T-cell (primary cell): ENCODE results near the gene CDV3. TPM values are rescaled to one million over a fixed set of nuclear protein-coding genes. Genes with fewer than 3 reads are reported as not detected.

ENCODE experiments used
- ATAC-seq, 4 experiments: fragments of 200-7000 bp in 3 of 4; fragments of 150-1000 bp in 1 of 4; cut with Tn5 transposase; replicated peaks in 1 of 4; 1 replicate in 3 of 4; 2 replicates in 1 of 4; pipeline ENCODE4 v1.10.0; 2021; ENCODE audit warnings: moderate library complexity in 3 of 4, mild to moderate bottlenecking in 2 of 4, moderate number of reproducible peaks in 1 of 4
- CTCF ChIA-PET, 2 donors: fragments of 300-600 bp; sonication (Branson Sonifier 250); formaldehyde crosslinking; loops; one replicate each; lab custom pipeline; 2022; ENCODE audit warnings: antibody characterized with exemption in 2 of 2; lab: Charles Lee
- POLR2A ChIA-PET, 2 donors: fragments of 300-600 bp; sonication (Branson Sonifier 250); formaldehyde crosslinking; loops; one replicate each; lab custom pipeline; 2022; ENCODE audit warnings: antibody characterized with exemption in 2 of 2; lab: Charles Lee
- DNase-seq, 35 experiments: peaks; one replicate each; pipeline versions ENCODE4 v3.0.0 to v3.0.0-alpha.2; 2013 to 2023
- H3K27ac ChIP-seq: one replicate; pipeline ENCODE4 v1.5.1; 2013; ENCODE audit warnings: low read length
- H3K27me3 ChIP-seq, 2 experiments: replicated peaks in 1 of 2; 1 replicate in 1 of 2; 2 replicates in 1 of 2; pipeline versions ENCODE4 v1.6.1 to v1.7.0; 2013; ENCODE audit warnings: low read length in 1 of 2, mixed read lengths in 1 of 2; ENCODE audit not compliant: control insufficient read depth in 2 of 2, insufficient read depth in 2 of 2; ENCODE audit errors: extremely low read depth in 1 of 2
- H3K36me3 ChIP-seq, 2 donors: 1 replicate in 1 of 2; 2 replicates in 1 of 2; pipeline versions ENCODE4 v1.6.1 to v1.7.0; 2013; ENCODE audit warnings: low read length in 1 of 2; ENCODE audit not compliant: control insufficient read depth in 2 of 2, insufficient read depth in 1 of 2; ENCODE audit errors: extremely low read depth in 1 of 2
- H3K4me1 ChIP-seq, 2 experiments: 1 replicate in 1 of 2; 2 replicates in 1 of 2; pipeline versions ENCODE4 v1.6.1 to v1.7.0; 2013; ENCODE audit warnings: low read length in 2 of 2, mixed read lengths in 1 of 2; ENCODE audit not compliant: insufficient read depth in 2 of 2, control insufficient read depth in 1 of 2; ENCODE audit errors: extremely low read depth in 1 of 2
- H3K4me3 ChIP-seq, 2 donors: 1 replicate in 1 of 2; 2 replicates in 1 of 2; pipeline versions ENCODE4 v1.5.1 to v1.7.0; 2013; ENCODE audit warnings: mild to moderate bottlenecking in 2 of 2, low read length in 1 of 2, moderate library complexity in 1 of 2; ENCODE audit not compliant: control insufficient read depth in 1 of 2; ENCODE audit errors: extremely low read depth in 1 of 2
- H3K9me3 ChIP-seq: 2 replicates; pipeline ENCODE4 v1.7.0; 2013
- H3K27ac Mint-ChIP-seq, 2 donors: one replicate each; pipeline ENCODE4 v1.8.0; 2020 to 2021; ENCODE audit warnings: mild to moderate bottlenecking in 2 of 2, mixed read lengths in 2 of 2
- H3K27me3 Mint-ChIP-seq, 2 donors: one replicate each; pipeline ENCODE4 v1.8.0; 2021 to 2022; ENCODE audit warnings: mixed read lengths in 2 of 2
- H3K36me3 Mint-ChIP-seq: one replicate; pipeline ENCODE4 v1.8.0; 2021; ENCODE audit warnings: mixed read lengths
- H3K4me1 Mint-ChIP-seq, 3 donors: one replicate each; pipeline ENCODE4 v1.8.0; 2020 to 2022; ENCODE audit warnings: mixed read lengths in 3 of 3, mild to moderate bottlenecking in 1 of 3
- H3K4me3 Mint-ChIP-seq, 3 donors: one replicate each; pipeline ENCODE4 v1.8.0; 2020 to 2022; ENCODE audit warnings: mild to moderate bottlenecking in 3 of 3, mixed read lengths in 3 of 3, moderate library complexity in 3 of 3
- H3K9me3 Mint-ChIP-seq, 3 donors: one replicate each; pipeline ENCODE4 v1.8.0; 2020 to 2022; ENCODE audit warnings: mixed read lengths in 3 of 3
- WGBS: methylation state at CpG from one replicate; pipeline ENCODE4 v1.1.5; 2013; ENCODE audit warnings: missing lambda C conversion rate; ENCODE audit not compliant: insufficient coverage; 5-methylcytosine and 5-hydroxymethylcytosine counted together
- total RNA-seq, 35 experiments: library from RNA in 6 of 35; stranded (reverse) in 6 of 35; fragments of 120-200 nt in 1 of 35; gene quantifications; one replicate each; pipeline versions ENCODE4 v1.2.1 to v1.2.4 and lab custom pipeline; 2013 to 2026

The CDV3 gene
- total RNA-seq, 5 donors from 2014 or later (not counting 1 experiment from before 2014, with no cell fraction given), result 179 to 204 (median 192) TPM

DNA sequence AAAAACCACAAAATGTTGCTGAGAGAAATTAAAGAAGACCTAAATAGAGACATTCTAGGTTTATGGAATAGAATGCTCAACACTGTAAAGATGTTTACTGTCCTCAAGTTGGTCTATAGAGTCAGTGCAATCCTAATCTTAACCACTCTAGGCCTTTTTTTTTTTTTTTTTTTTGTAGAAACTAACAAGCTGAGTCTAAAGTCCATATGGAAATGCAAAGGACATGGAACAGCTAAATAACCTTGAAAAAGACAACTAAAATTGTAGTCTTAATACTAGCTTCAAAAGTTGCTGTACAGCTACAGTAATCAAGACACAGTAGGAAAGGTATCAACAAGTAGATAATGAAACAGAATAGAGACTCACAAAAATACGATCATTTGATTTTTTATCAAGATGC is 32.9 kb downstream of the CDV3 start:
- ATAC-seq, result no peak
- Mint-ChIP-seq H3K4me3 (no peak overlapping the region), H3K9me3 (no peaks in the 10 kb centered on the region), H3K36me3 (peaks cover 67% of the 10 kb centered on the region), H3K27ac (no peak overlapping the region), H3K4me1 (peaks cover 0 to 3% (median 0%) of the 10 kb centered on the region in 3 donors), H3K27me3 (no peaks in the 10 kb centered on the region)
- Histone ChIP-seq H3K4me1 (no peaks in the 10 kb centered on the region), H3K27me3 (no peaks in the 10 kb centered on the region), H3K9me3 (no peaks in the 10 kb centered on the region), H3K27ac (no peak overlapping the region), H3K36me3 (peaks cover 0 to 36% of the 10 kb centered on the region in 2 donors), H3K4me3 (no peak overlapping the region)
- DNase-seq, result no peak
- ChIA-PET CTCF (interaction anchor here (0.6 to 1.2 kb wide), 3 partner anchors 27 to 185 kb away, joined by 3 to 4 read pairs (median 4); no protein-coding TSS in a partner anchor), POLR2A (interaction anchor here (0.6 kb wide), 4 partner anchors 9 to 105 kb away, joined by 3 to 5 read pairs (median 4); no protein-coding TSS in a partner anchor)
- whole genome bisulfite sequencing, result no CpG with 5 or more reads among the region's 1 CpG

DNA sequence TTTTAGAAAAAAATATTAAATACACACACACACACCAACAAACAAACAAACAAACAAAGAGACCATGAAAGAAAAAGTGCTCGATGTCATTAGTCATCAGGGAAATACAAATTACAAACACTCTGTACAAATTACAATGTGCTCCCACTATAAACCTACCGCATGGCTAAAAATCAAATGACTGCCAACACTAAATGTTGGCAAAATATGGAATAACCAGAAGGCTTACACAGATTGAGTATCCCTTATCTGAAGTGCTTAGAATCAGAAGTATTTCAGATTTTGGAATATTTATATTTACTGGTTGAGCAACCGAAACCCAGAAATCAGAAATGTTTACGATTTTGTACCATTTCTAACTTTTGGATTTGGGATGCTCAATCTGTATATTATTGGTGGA is 33.4 kb downstream of the CDV3 start:
- ChIA-PET CTCF (interaction anchor here (0.6 to 1.2 kb wide), 3 partner anchors 26 to 185 kb away, joined by 3 to 4 read pairs (median 4); no protein-coding TSS in a partner anchor), POLR2A (interaction anchor here (0.6 kb wide), 4 partner anchors 9 to 105 kb away, joined by 3 to 5 read pairs (median 4); no protein-coding TSS in a partner anchor)
- whole genome bisulfite sequencing, result 100% methylated on average over 1 of the region's 4 CpGs
- H3K9me3 Mint-ChIP-seq, result no peaks in the 10 kb centered on the region
- DNase-seq (no peak), ATAC-seq (no peak)
- H3K4me3 Mint-ChIP-seq, result no peak overlapping the region
- Histone ChIP-seq H3K9me3 (no peaks in the 10 kb centered on the region), H3K36me3 (peaks cover 0 to 38% of the 10 kb centered on the region in 2 donors), H3K27me3 (no peaks in the 10 kb centered on the region), H3K4me1 (no peaks in the 10 kb centered on the region), H3K27ac (no peak overlapping the region), H3K4me3 (no peak overlapping the region)
- H3K4me1 Mint-ChIP-seq, result peaks cover 0 to 3% (median 0%) of the 10 kb centered on the region in 3 donors
- H3K27ac Mint-ChIP-seq, result no peak overlapping the region
- H3K27me3 Mint-ChIP-seq, result no peaks in the 10 kb centered on the region
- peaks cover 64% of the 10 kb centered on the region for H3K36me3 Mint-ChIP-seq

DNA sequence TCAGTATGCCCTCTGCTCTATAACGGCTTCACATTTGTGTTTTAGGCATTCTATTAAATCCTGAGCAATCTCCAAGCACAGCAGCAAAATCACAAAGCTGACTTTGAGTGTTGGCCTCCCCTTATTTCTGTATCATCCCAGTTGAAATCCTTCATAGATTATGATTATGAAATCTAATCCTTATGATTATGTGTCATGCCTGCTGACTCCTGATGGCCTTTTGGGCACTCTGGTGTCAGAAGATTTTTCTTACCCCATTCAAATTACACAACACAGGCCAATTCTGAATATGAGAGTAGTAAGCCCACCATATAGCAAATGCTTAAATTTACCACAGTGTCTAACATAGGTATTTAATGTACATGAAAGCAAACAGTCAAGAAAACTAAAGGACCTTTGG is 34.3 kb downstream of the CDV3 start:
- Histone ChIP-seq H3K27ac (no peak overlapping the region), H3K4me3 (no peak overlapping the region), H3K4me1 (no peaks in the 10 kb centered on the region), H3K9me3 (no peaks in the 10 kb centered on the region), H3K27me3 (no peaks in the 10 kb centered on the region), H3K36me3 (peaks cover 0 to 41% of the 10 kb centered on the region in 2 donors)
- no peak overlapping the region for H3K4me3 Mint-ChIP-seq
- DNase-seq (no peak), ATAC-seq (no peak)
- H3K4me1 Mint-ChIP-seq, result peaks cover 0 to 3% (median 0%) of the 10 kb centered on the region in 3 donors
- POLR2A ChIA-PET, result no interaction called here
- H3K36me3 Mint-ChIP-seq, result peaks cover 59% of the 10 kb centered on the region
- H3K27me3 Mint-ChIP-seq, result no peaks in the 10 kb centered on the region
- no peak overlapping the region for H3K27ac Mint-ChIP-seq
- no CpG with 5 or more reads among the region's 1 CpG for WGBS
- no peaks in the 10 kb centered on the region for H3K9me3 Mint-ChIP-seq
- CTCF ChIA-PET, result interaction anchor here in 1 of 2 donors (0.9 kb wide), 1 partner anchor 25 kb away, joined by 3 read pairs; no protein-coding TSS in a partner anchor

DNA sequence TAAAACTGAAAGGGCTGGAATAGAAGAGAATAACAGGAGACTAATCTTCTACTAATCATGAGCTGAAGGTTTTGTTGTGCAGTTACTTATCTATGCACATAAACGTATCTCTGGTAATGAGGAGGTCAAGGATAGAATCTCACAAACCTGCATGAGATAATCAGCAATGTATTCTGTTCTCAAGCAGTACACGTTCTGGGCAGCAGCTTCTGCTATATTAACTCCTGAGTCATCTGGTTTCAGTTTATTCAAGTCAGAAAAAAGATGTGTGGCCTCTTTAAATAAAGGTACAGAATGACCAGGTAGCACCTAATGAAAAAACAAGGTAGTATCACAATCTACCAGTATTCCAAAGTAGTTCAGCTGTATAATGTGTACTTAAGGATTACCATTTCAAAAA is 34.9 kb downstream of the CDV3 start:
- CTCF ChIA-PET, result no interaction called here
- H3K36me3 ChIP-seq, result peaks cover 0 to 41% of the 10 kb centered on the region in 2 donors

DNA sequence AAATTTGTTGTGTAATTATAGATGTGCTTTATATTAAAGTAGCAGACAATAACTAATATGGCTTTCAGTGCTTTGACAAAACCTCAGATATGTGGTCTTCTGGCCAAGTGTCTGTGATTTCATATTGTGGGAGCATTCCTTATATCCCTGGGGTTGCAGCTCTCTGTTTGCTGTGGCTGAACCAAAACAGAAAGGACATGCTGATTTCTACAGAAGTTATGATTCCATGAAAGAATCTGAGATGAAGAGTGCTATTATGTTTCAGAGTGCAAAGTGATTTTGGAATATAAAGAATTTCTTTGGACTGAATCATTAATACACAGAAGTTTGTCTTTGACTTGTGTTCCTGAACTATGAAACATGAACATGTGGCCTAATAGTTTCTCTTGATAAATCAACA is 36.5 kb downstream of the CDV3 start:
- Histone ChIP-seq H3K4me1 (no peaks in the 10 kb centered on the region), H3K27ac (no peak overlapping the region), H3K27me3 (no peaks in the 10 kb centered on the region), H3K9me3 (no peaks in the 10 kb centered on the region), H3K36me3 (peaks cover 0 to 41% of the 10 kb centered on the region in 2 donors), H3K4me3 (no peak overlapping the region)
- POLR2A ChIA-PET, result no interaction called here
- Mint-ChIP-seq H3K9me3 (no peaks in the 10 kb centered on the region), H3K4me3 (no peak overlapping the region), H3K36me3 (peaks cover 56% of the 10 kb centered on the region), H3K4me1 (no peaks in the 10 kb centered on the region), H3K27ac (no peak overlapping the region), H3K27me3 (no peaks in the 10 kb centered on the region)
- CTCF ChIA-PET, result no interaction called here
- DNase-seq (no peak), ATAC-seq (no peak)

More for the DNA sequence above, 34.9 kb downstream of the CDV3 start:
- no peak for DNase-seq
- Histone ChIP-seq H3K27me3 (no peaks in the 10 kb centered on the region), H3K4me1 (no peaks in the 10 kb centered on the region), H3K9me3 (no peaks in the 10 kb centered on the region), H3K4me3 (no peak overlapping the region), H3K27ac (no peak overlapping the region)
- no peak for ATAC-seq
- no peak overlapping the region for H3K27ac Mint-ChIP-seq
- no peaks in the 10 kb centered on the region for H3K27me3 Mint-ChIP-seq
- POLR2A ChIA-PET, result no interaction called here
- H3K9me3 Mint-ChIP-seq, result no peaks in the 10 kb centered on the region
- peaks cover 60% of the 10 kb centered on the region for H3K36me3 Mint-ChIP-seq
- H3K4me3 Mint-ChIP-seq, result no peak overlapping the region
- H3K4me1 Mint-ChIP-seq, result peaks cover 0 to under 1% (median 0%) of the 10 kb centered on the region in 3 donors
- no CpG with 5 or more reads among the region's 2 CpGs for WGBS

DNA sequence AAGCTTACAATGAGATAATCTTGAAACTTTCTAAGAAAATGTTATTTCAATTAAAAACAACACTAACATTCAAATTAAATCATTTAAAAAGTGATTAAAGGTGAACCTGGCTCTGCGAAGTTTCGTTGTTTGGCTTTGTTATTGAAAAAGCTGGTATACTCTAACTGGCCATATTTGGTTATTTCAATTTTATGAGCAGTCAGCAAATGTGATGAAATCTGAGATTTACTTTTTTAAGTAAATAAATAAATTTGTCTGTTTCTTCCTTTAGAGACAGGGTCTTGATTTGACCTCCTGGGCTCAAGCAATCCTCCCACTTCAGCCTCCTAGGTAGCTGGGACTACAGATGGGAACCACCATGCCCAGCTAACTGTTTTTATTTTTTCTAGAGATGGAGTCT is 38.0 kb downstream of the CDV3 start:
- DNase-seq, result no peak
- Histone ChIP-seq H3K27ac (no peak overlapping the region), H3K4me3 (no peak overlapping the region), H3K4me1 (no peaks in the 10 kb centered on the region), H3K9me3 (no peaks in the 10 kb centered on the region), H3K27me3 (no peaks in the 10 kb centered on the region), H3K36me3 (peaks cover 0 to 47% of the 10 kb centered on the region in 2 donors)
- H3K4me1 Mint-ChIP-seq, result no peaks in the 10 kb centered on the region
- no peak for ATAC-seq
- ChIA-PET CTCF (interaction anchor here in 1 of 2 donors (0.6 kb wide), 1 partner anchor 109 kb away, joined by 4 read pairs; no protein-coding TSS in a partner anchor), POLR2A (interaction anchor here in 1 of 2 donors (0.6 kb wide), 1 partner anchor 139 kb away, joined by 20 read pairs; no protein-coding TSS in a partner anchor)
- H3K27me3 Mint-ChIP-seq, result no peaks in the 10 kb centered on the region
- WGBS, result no CpG with 5 or more reads among the region's 2 CpGs
- H3K9me3 Mint-ChIP-seq, result no peaks in the 10 kb centered on the region
- peaks cover 53% of the 10 kb centered on the region for H3K36me3 Mint-ChIP-seq
- H3K4me3 Mint-ChIP-seq, result no peak overlapping the region
- H3K27ac Mint-ChIP-seq, result no peak overlapping the region
